IPS-NIHi7 (cell line): ENCODE measurements around the gene TAS2R4.
"Not testable (repeated sequence)": the region's sequence is repeated elsewhere in the genome, so short reads cannot be mapped to it uniquely, and the experiment has no call there.

Experiments
- DNase-seq: peaks from one replicate; pipeline ENCODE4 v3.0.0; 2012; ENCODE audit warnings: mixed read lengths; ENCODE audit errors: extremely low spot score

TAS2R4 gene

GRCh38 chr7:141776374-141776773 lies at the start of gene TAS2R4:
Gene TAS2R4 (plus strand): TSS chr7:141776674. CDS start chr7:141778489, 1,815 bp downstream.
- no peak for DNase-seq

- DNase-seq: no peak
Measured at GRCh38 chr7:141729020-141729419, 47.5 kb upstream of the TAS2R4 start.

GRCh38 chr7:141731476-141732149 lies 44.9 kb upstream of the TAS2R4 start:
- DNase-seq: no peak

GRCh38 chr7:141737118-141737835 lies 39.2 kb upstream of the TAS2R4 start:
- no peak for DNase-seq

- peak; percentile 92 for DNase-seq
Measured at GRCh38 chr7:141737836-141738591, 38.5 kb upstream of the TAS2R4 start, which contains the start of gene SSBP1. Gene SSBP1 (plus strand): TSS chr7:141738358. CDS start chr7:141739167, 809 bp downstream.

GRCh38 chr7:141738592-141739013 lies 37.9 kb upstream of the TAS2R4 start:
- DNase-seq: no peak

GRCh38 chr7:141739250-141739649 lies 37.2 kb upstream of the TAS2R4 start:
- DNase-seq: no peak

GRCh38 chr7:141742229-141742628 lies 34.2 kb upstream of the TAS2R4 start:
- DNase-seq: no peak

- DNase-seq: no peak
Measured at GRCh38 chr7:141744131-141744530, 32.3 kb upstream of the TAS2R4 start.

- no peak for DNase-seq
Measured at GRCh38 chr7:141748396-141748795, 28.1 kb upstream of the TAS2R4 start.

GRCh38 chr7:141751904-141752303 lies 24.6 kb upstream of the TAS2R4 start:
- DNase-seq: not testable (repeated sequence)

- peak; percentile 42 for DNase-seq
Measured at GRCh38 chr7:141752634-141753033, 23.8 kb upstream of the TAS2R4 start.

- peak; percentile 64 for DNase-seq
Measured at GRCh38 chr7:141754939-141755338, 21.5 kb upstream of the TAS2R4 start.

- no peak for DNase-seq
Measured at GRCh38 chr7:141763797-141764196, 12.7 kb upstream of the TAS2R4 start, which contains the start of gene TAS2R3. Gene TAS2R3 (plus strand): TSS chr7:141764097. CDS start chr7:141764159, 62 bp downstream.

GRCh38 chr7:141770083-141770583 lies 6.3 kb upstream of the TAS2R4 start:
- DNase-seq: not testable (repeated sequence)

- peak; percentile 63 for DNase-seq
Measured at GRCh38 chr7:141785706-141786552, 9.5 kb downstream of the TAS2R4 start.

- DNase-seq: no peak
Measured at GRCh38 chr7:141788296-141788695, 11.8 kb downstream of the TAS2R4 start.

- no peak for DNase-seq
Measured at GRCh38 chr7:141789917-141790316, 13.4 kb downstream of the TAS2R4 start, which contains the start of gene TAS2R5. Gene TAS2R5 (plus strand): TSS chr7:141790217. CDS start chr7:141790362, 145 bp downstream.

GRCh38 chr7:141792526-141792925 lies 16.1 kb downstream of the TAS2R4 start:
- DNase-seq: no peak

- no peak for DNase-seq
Measured at GRCh38 chr7:141820067-141820466, 43.6 kb downstream of the TAS2R4 start.

GRCh38 chr7:141822432-141822831 lies 46.0 kb downstream of the TAS2R4 start:
- DNase-seq: not testable (repeated sequence)
